SU-DHL-6 (cell line): ENCODE data around the gene FCHSD2.

Experiments used
- H2AFZ ChIP-seq: fragments of 200-600 bp; sonication (generic); 2 replicates; pipeline ENCODE4 v1.6.1; 2014; ENCODE audit warnings: low read depth, mild to moderate bottlenecking, moderate library complexity, mixed read lengths, antibody characterized with exemption, low read length; ENCODE audit not compliant: severe bottlenecking
- H3F3A ChIP-seq: fragments of 200-600 bp; shearing (Covaris generic); 2 replicates; pipeline ENCODE4 v1.6.0; 2016; ENCODE audit warnings: antibody characterized with exemption, mild to moderate bottlenecking; ENCODE audit not compliant: insufficient read depth
- H3K27ac ChIP-seq: fragments of 200-600 bp; sonication (generic); 2 replicates; pipeline ENCODE4 v1.5.1; 2016; ENCODE audit warnings: low read depth, mild to moderate bottlenecking, low read length, moderate library complexity, mixed read lengths
- H3K27me3 ChIP-seq: fragments of 200-600 bp; sonication (generic), shearing (Covaris generic); 2 replicates; pipeline ENCODE4 v1.6.0; 2014; ENCODE audit warnings: mild to moderate bottlenecking, low read length
- H3K36me3 ChIP-seq: fragments of 200-600 bp; sonication (generic); 2 replicates; pipeline ENCODE4 v1.6.1; 2014; ENCODE audit warnings: mild to moderate bottlenecking, low read length, mixed read lengths
- H3K4me2 ChIP-seq: fragments of 300-600, 200-600 bp; shearing (Covaris generic), sonication (generic); 2 replicates; pipeline ENCODE4 v1.6.0; 2014; ENCODE audit warnings: low read length, low read depth, mild to moderate bottlenecking; ENCODE audit not compliant: poor library complexity, severe bottlenecking
- H3K4me3 ChIP-seq: fragments of 200-600 bp; sonication (generic); 2 replicates; pipeline ENCODE4 v1.5.1; 2014; ENCODE audit warnings: antibody characterized with exemption, low read length, mild to moderate bottlenecking, mixed read lengths; ENCODE audit not compliant: insufficient read depth, poor library complexity, severe bottlenecking
- H3K79me2 ChIP-seq: fragments of 200-600 bp; sonication (generic); 2 replicates; pipeline ENCODE4 v1.6.1; 2014; ENCODE audit warnings: mild to moderate bottlenecking, low read length, moderate library complexity; ENCODE audit not compliant: insufficient read depth
- H3K9ac ChIP-seq: fragments of 200-600 bp; sonication (generic); 2 replicates; pipeline ENCODE4 v1.7.0; 2014; ENCODE audit warnings: mild to moderate bottlenecking, low read length
- H3K9me2 ChIP-seq: fragments of 200-600 bp; sonication (generic); replicated peaks from 2 replicates; pipeline ENCODE4 v1.6.1; 2014; ENCODE audit warnings: low read length; ENCODE audit not compliant: insufficient read depth
- H3K9me3 ChIP-seq: fragments of 200-600 bp; sonication (generic); 2 replicates; pipeline ENCODE4 v1.6.1; 2014; ENCODE audit warnings: low read length, mixed read lengths; ENCODE audit not compliant: insufficient read depth
- H4K20me1 ChIP-seq: fragments of 200-600 bp; sonication (generic); 2 replicates; pipeline ENCODE4 v1.6.1; 2014; ENCODE audit warnings: low read depth, mild to moderate bottlenecking, antibody characterized with exemption, low read length, moderate library complexity, mixed read lengths
- EZH2phosphoT487 ChIP-seq: fragments of 200-600 bp; sonication (generic), shearing (Covaris generic); conservative IDR thresholded peaks from 2 replicates; pipeline ENCODE4 v1.6.1; 2018; ENCODE audit warnings: mild to moderate bottlenecking, antibody characterized with exemption, low read length, moderate library complexity, mixed read lengths
- TF ChIP-seq, protein P1 (sequence below): fragments of 200-600 bp; sonication (generic); IDR thresholded peaks from one replicate; pipeline ENCODE4 v1.5.1; 2017; ENCODE audit warnings: antibody characterized with exemption, mild to moderate bottlenecking, low read length, moderate library complexity; ENCODE audit not compliant: insufficient read depth, poor library complexity, severe bottlenecking

Gene FCHSD2

GRCh38 chr11:72970557-72971118, 171.5 kb downstream of the FCHSD2 start:
- no peaks in the 10 kb centered on the region for H3K9me2 ChIP-seq
- H2AFZ ChIP-seq: no peak overlapping the region
- H3K27ac ChIP-seq: no peak overlapping the region
- no peaks in the 10 kb centered on the region for H3K9me3 ChIP-seq
- TF ChIP-seq EZH2phosphoT487: no peak
- TF ChIP-seq, protein P1, sequence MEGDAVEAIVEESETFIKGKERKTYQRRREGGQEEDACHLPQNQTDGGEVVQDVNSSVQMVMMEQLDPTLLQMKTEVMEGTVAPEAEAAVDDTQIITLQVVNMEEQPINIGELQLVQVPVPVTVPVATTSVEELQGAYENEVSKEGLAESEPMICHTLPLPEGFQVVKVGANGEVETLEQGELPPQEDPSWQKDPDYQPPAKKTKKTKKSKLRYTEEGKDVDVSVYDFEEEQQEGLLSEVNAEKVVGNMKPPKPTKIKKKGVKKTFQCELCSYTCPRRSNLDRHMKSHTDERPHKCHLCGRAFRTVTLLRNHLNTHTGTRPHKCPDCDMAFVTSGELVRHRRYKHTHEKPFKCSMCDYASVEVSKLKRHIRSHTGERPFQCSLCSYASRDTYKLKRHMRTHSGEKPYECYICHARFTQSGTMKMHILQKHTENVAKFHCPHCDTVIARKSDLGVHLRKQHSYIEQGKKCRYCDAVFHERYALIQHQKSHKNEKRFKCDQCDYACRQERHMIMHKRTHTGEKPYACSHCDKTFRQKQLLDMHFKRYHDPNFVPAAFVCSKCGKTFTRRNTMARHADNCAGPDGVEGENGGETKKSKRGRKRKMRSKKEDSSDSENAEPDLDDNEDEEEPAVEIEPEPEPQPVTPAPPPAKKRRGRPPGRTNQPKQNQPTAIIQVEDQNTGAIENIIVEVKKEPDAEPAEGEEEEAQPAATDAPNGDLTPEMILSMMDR: no peak
- H3K4me2 ChIP-seq: no peak overlapping the region
- no peaks in the 10 kb centered on the region; the same call in 1 of the 2 replicates for H4K20me1 ChIP-seq
- no peak overlapping the region for H3K4me3 ChIP-seq
- H3F3A ChIP-seq: peaks cover 19% of the 10 kb centered on the region
- peaks cover 58% of the 10 kb centered on the region for H3K79me2 ChIP-seq
- no peak overlapping the region for H3K9ac ChIP-seq
- H3K27me3 ChIP-seq: no peaks in the 10 kb centered on the region
- H3K36me3 ChIP-seq: peaks cover 24% of the 10 kb centered on the region

- H3K4me2 ChIP-seq: no peak overlapping the region
Measured at GRCh38 chr11:72969894-72970335, 172.2 kb downstream of the FCHSD2 start.

DNA sequence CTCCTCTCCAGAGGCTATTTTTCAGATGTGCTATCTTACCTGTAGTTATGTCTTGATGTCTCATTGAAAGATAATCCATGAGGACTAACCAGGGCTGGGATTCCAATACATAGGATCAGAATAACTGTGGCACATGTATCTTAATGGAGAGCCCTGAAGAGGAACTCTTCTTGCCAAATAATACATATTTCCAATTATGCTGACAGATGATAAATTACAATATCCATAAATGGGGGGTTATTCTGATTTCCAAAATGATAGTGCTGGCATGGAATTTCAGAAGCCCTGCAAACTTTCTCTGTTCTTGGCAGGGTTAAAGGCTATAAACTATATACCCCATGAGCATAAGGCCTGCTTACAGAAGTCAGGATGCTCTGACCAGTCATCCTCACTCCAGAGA, 173.7 kb downstream of the FCHSD2 start:
- Histone ChIP-seq H3K9me3 (no peaks in the 10 kb centered on the region), H3K79me2 (peaks cover 39% of the 10 kb centered on the region), H3K4me2 (no peak overlapping the region), H3K9me2 (no peaks in the 10 kb centered on the region), H4K20me1 (no peaks in the 10 kb centered on the region; the same call in 1 of the 2 replicates), H3K9ac (no peak overlapping the region), H3F3A (peaks cover 19% of the 10 kb centered on the region), H3K4me3 (no peak overlapping the region), H3K27ac (no peak overlapping the region), H3K36me3 (peaks cover 26% of the 10 kb centered on the region), H2AFZ (no peak overlapping the region), H3K27me3 (no peaks in the 10 kb centered on the region)
- TF ChIP-seq, protein P1: no peak
- no peak for TF ChIP-seq EZH2phosphoT487

More at GRCh38 chr11:72969894-72970335, 172.2 kb downstream of the FCHSD2 start:
- TF ChIP-seq EZH2phosphoT487: no peak
- TF ChIP-seq, protein P1: no peak
- no peaks in the 10 kb centered on the region for H3K9me2 ChIP-seq
- no peaks in the 10 kb centered on the region; the same call in 1 of the 2 replicates for H4K20me1 ChIP-seq
- peaks cover 54% of the 10 kb centered on the region for H3K79me2 ChIP-seq
- H3K9me3 ChIP-seq: no peaks in the 10 kb centered on the region
- H2AFZ ChIP-seq: no peak overlapping the region
- no peak overlapping the region for H3K27ac ChIP-seq
- peaks cover 19% of the 10 kb centered on the region for H3F3A ChIP-seq
- H3K27me3 ChIP-seq: no peaks in the 10 kb centered on the region
- no peak overlapping the region for H3K4me3 ChIP-seq
- peaks cover 17% of the 10 kb centered on the region for H3K36me3 ChIP-seq
- H3K9ac ChIP-seq: no peak overlapping the region
